Transverse colon (tissue), 4 donors: ENCODE measurements around the gene ULK4. TPM values are rescaled to one million over a fixed set of nuclear protein-coding genes. Genes with fewer than 3 reads are reported as not detected.

Experiments used
- DNase-seq: peaks from one replicate; pipeline ENCODE4 v3.0.0-alpha.2; 2019
- H3K27ac ChIP-seq, 4 donors: fragments of 200-600 bp; sonication (generic); 2 replicates each; pipeline ENCODE4 v1.5.1; 2016 to 2018; ENCODE audit warnings: inconsistent platforms in 4 of 4
- H3K27me3 ChIP-seq: fragments of 200-600 bp; sonication (generic); 2 replicates; pipeline ENCODE4 v1.5.1; 2017; ENCODE audit warnings: inconsistent platforms
- H3K36me3 ChIP-seq, 4 donors: fragments of 200-600 bp; sonication (generic); 2 replicates each; pipeline ENCODE4 v1.5.1; 2017 to 2019; ENCODE audit warnings: inconsistent platforms in 4 of 4
- H3K4me1 ChIP-seq, 4 donors: fragments of 200-600 bp; sonication (generic); 2 replicates each; pipeline ENCODE4 v1.5.1; 2017 to 2020; ENCODE audit warnings: inconsistent platforms in 4 of 4
- H3K4me3 ChIP-seq, 4 donors: fragments of 200-600 bp; sonication (generic); 1 replicate in 1 of 4; 2 replicates in 3 of 4; pipeline versions ENCODE4 v1.5.1 to v1.6.1; 2017 to 2019; ENCODE audit warnings: inconsistent platforms in 4 of 4
- H3K9me3 ChIP-seq, 2 donors: fragments of 200-600 bp; sonication (generic); 2 replicates each; pipeline ENCODE4 v1.5.1; 2017 to 2019; ENCODE audit warnings: inconsistent platforms in 2 of 2
- EP300 ChIP-seq: sonication (generic); formaldehyde crosslinking; IDR thresholded peaks from one replicate; pipeline ENCODE4 v1.6.1; 2017; ENCODE audit warnings: antibody characterized with exemption, low read depth
- POLR2A ChIP-seq: fragments of 450-650 bp; IDR thresholded peaks from one replicate; pipeline ENCODE4 v1.6.1; 2016; ENCODE audit warnings: antibody characterized with exemption, mild to moderate bottlenecking, moderate library complexity
- POLR2AphosphoS5 ChIP-seq, 3 donors: sonication (generic); formaldehyde crosslinking; IDR thresholded peaks; one replicate each; pipeline ENCODE4 v1.6.1; 2016; ENCODE audit warnings: antibody characterized with exemption in 3 of 3
- WGBS, 2 donors: methylation state at CpG; one replicate each; pipeline ENCODE4 v1.1.5; 2018; ENCODE audit warnings: low coverage in 1 of 2; 5-methylcytosine and 5-hydroxymethylcytosine counted together
- in situ Hi-C, 4 donors: fragments of 200-750 bp; cut with MboI; loops; one replicate each; pipeline versions ENCODE4 v1.15.0 to v1.15.1; 2017; ENCODE audit warnings: low sequenced_read_pairs in 3 of 4, low pct_ligation_motif_present in 1 of 4, low pct_unique_long_range_greater_than_20kb in 1 of 4
- intact Hi-C: fragments of 100-400 bp; cut with DNase I; formaldehyde crosslinking; loops from one replicate; pipeline ENCODE4 v1.15.1; 2023; ENCODE audit warnings: low total_unique reads
- total RNA-seq, 4 donors: library from RNA; depleted of rRNA; stranded (reverse); fragments of >200 nt; gene quantifications; one replicate each; pipeline ENCODE4 v1.1.0, GENCODE V29; 2016
- TF ChIP-seq, protein P1 (sequence below), 5 experiments: fragments of 200-600 bp in 3 of 5; fragments of 450-650 bp in 2 of 5; sonication (generic) in 3 of 5; IDR thresholded peaks; 1 replicate in 2 of 5; 2 replicates in 3 of 5; pipeline ENCODE4 v1.5.1; 2016 to 2017; ENCODE audit warnings: antibody characterized with exemption in 5 of 5, inconsistent platforms in 3 of 5, mild to moderate bottlenecking in 2 of 5, moderate library complexity in 1 of 5

Gene ULK4
- total RNA-seq, 4 donors from 2014 or later = 4.1 to 19.2 (median 11.7) TPM

DNA sequence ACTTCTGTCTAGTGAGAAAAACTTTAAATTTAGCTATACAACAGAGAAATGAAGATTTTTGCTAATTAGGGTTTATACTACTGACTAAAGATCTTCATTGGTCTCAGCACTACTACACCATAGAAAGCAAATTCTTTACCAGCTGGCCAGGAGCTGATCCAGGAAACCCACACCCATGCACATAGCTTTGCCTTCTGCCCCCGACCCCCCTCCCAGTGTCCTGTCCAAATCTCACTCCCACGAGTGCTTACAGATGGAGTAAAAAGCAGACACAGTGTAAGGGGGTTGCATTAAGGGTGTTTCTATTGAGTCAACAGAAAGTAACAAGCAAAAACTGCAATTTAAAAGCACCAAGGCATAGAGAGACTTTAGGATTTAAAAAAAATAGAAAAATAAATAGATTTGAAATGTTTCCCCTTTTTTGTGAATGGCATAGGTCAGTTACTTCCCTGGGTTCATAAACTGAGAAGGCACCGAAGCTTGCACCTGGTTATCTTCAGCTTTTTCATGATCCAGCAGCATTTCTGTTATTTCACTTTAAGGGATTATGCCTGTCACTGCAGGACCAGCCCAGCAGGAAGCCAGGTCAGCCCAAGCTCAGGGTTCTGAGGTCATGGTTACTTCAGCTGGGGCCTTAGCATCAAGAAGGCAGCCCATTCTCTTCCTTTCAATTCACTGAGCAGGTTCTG lies 638.3 kb downstream of the ULK4 start:
- DNase-seq = no peak
- Histone ChIP-seq H3K4me1 (no peaks in the 10 kb centered on the region), H3K4me3 (no peak overlapping the region), H3K27me3 (no peaks in the 10 kb centered on the region), H3K9me3 (no peaks in the 10 kb centered on the region), H3K27ac (no peak overlapping the region), H3K36me3 (no peaks in the 10 kb centered on the region)
- intact Hi-C loops = no loop called here
- in situ Hi-C loops = no loop called here
- WGBS, 2 donors = 60 to 69% methylated on average over 1 to 3 of the region's 3 CpGs
- TF ChIP-seq, protein P1, sequence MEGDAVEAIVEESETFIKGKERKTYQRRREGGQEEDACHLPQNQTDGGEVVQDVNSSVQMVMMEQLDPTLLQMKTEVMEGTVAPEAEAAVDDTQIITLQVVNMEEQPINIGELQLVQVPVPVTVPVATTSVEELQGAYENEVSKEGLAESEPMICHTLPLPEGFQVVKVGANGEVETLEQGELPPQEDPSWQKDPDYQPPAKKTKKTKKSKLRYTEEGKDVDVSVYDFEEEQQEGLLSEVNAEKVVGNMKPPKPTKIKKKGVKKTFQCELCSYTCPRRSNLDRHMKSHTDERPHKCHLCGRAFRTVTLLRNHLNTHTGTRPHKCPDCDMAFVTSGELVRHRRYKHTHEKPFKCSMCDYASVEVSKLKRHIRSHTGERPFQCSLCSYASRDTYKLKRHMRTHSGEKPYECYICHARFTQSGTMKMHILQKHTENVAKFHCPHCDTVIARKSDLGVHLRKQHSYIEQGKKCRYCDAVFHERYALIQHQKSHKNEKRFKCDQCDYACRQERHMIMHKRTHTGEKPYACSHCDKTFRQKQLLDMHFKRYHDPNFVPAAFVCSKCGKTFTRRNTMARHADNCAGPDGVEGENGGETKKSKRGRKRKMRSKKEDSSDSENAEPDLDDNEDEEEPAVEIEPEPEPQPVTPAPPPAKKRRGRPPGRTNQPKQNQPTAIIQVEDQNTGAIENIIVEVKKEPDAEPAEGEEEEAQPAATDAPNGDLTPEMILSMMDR (IDR thresholded peaks at IDR 0.05) = no peak
- TF ChIP-seq POLR2A (no peak), EP300 (no peak), POLR2AphosphoS5 (IDR thresholded peaks at IDR 0.05) (no peak)

DNA sequence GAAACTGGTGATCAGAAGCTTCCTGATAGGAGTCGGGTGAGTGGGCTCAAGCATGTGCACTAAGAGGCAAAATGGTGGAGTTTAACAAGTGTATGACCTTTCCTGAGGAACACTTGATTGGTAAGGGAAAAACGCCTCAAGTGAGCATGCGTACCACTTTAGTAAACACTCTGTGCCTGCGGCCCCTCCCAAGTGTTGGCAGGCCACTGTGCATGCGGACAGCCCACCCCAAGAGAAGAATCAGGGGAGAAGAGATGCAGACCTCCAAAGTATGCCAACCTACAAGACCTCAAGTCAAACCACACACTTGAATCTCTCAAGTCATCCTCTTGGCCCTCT lies 640.3 kb downstream of the ULK4 start:
- no peaks in the 10 kb centered on the region for H3K9me3 ChIP-seq
- no peak overlapping the region for H3K27ac ChIP-seq
- H3K4me1 ChIP-seq = no peaks in the 10 kb centered on the region
- TF ChIP-seq POLR2A (no peak), POLR2AphosphoS5 (IDR thresholded peaks at IDR 0.05) (no peak), EP300 (no peak)
- TF ChIP-seq, protein P1 (IDR thresholded peaks at IDR 0.05) = no peak
- DNase-seq = no peak
- in situ Hi-C loops = no loop called here
- intact Hi-C loops = no loop called here
- 80 to 91% methylated on average over 1 to 5 of the region's 5 CpGs for WGBS, 2 donors
- no peaks in the 10 kb centered on the region for H3K27me3 ChIP-seq
- H3K36me3 ChIP-seq = no peaks in the 10 kb centered on the region
- H3K4me3 ChIP-seq = no peak overlapping the region

- intact Hi-C loops (no loop called here), in situ Hi-C loops (no loop called here)
- no peaks in the 10 kb centered on the region for H3K4me1 ChIP-seq
- no peaks in the 10 kb centered on the region for H3K27me3 ChIP-seq
- WGBS, 2 donors = 72 to 82% methylated on average over 5 to 8 of the region's 8 CpGs
- no peak overlapping the region for H3K4me3 ChIP-seq
- no peak for DNase-seq
- H3K9me3 ChIP-seq = no peaks in the 10 kb centered on the region
- no peak overlapping the region for H3K27ac ChIP-seq
- no peaks in the 10 kb centered on the region for H3K36me3 ChIP-seq
- TF ChIP-seq, protein P1 (IDR thresholded peaks at IDR 0.05) = no peak
- TF ChIP-seq EP300 = no peak
- TF ChIP-seq POLR2AphosphoS5 (IDR thresholded peaks at IDR 0.05) = no peak
- no peak for TF ChIP-seq POLR2A
Observed at GRCh38 chr3:41320953-41321641, 640.8 kb downstream of the ULK4 start.

DNA sequence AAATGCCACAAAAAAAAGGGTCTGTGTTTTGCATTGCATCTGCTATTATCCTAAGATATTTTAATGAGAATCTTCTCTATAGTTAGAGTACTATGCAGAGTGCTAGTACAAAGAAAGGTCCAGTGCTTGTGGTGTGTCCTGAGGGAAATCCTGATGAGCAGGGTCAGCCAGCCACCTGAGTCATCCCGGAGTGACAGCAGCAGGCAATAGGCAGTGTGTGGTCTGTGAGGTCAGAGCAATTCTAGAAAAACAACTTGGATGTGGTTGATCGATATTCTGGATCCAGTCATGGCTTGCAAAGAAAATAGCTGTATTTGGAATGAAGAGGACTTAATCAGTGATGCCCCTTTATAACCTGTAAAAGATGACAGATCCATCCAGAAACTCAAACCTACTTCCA lies 643.4 kb downstream of the ULK4 start:
- Histone ChIP-seq H3K36me3 (no peaks in the 10 kb centered on the region), H3K27me3 (no peaks in the 10 kb centered on the region), H3K27ac (no peak overlapping the region), H3K9me3 (no peaks in the 10 kb centered on the region), H3K4me1 (no peaks in the 10 kb centered on the region), H3K4me3 (no peak overlapping the region)
- intact Hi-C loops = no loop called here
- in situ Hi-C loops = no loop called here
- 71 to 83% methylated on average over 2 of the region's 2 CpGs for WGBS, 2 donors
- no peak for TF ChIP-seq POLR2AphosphoS5 (IDR thresholded peaks at IDR 0.05)
- no peak for TF ChIP-seq EP300
- no peak for TF ChIP-seq POLR2A
- TF ChIP-seq, protein P1 (IDR thresholded peaks at IDR 0.05) = no peak
- no peak for DNase-seq
